Stomach (tissue), 4 donors: ENCODE data around the gene ARHGAP28.

Source experiments
- CTCF ChIP-seq, 7 experiments: fragments of 450-650 bp in 4 of 7; fragments of 200-600 bp in 3 of 7; sonication (generic) in 3 of 7; IDR thresholded peaks; one replicate each; pipeline ENCODE4 v1.5.1; 2016 to 2019; ENCODE audit warnings: antibody characterized with exemption in 7 of 7, control low read depth in 2 of 7, mild to moderate bottlenecking in 1 of 7
- EP300 ChIP-seq: sonication (generic); formaldehyde crosslinking; IDR thresholded peaks from one replicate; pipeline ENCODE4 v1.6.1; 2017; ENCODE audit warnings: antibody characterized with exemption
- POLR2AphosphoS5 ChIP-seq, 3 donors: sonication (generic); formaldehyde crosslinking; IDR thresholded peaks; one replicate each; pipeline ENCODE4 v1.6.1; 2016; ENCODE audit warnings: antibody characterized with exemption in 3 of 3

- TF ChIP-seq CTCF (IDR thresholded peaks at IDR 0.05) = no peak
- TF ChIP-seq POLR2AphosphoS5 (IDR thresholded peaks at IDR 0.05) = no peak
- TF ChIP-seq EP300 = no peak
Observed at GRCh38 chr18:6730416-6731221, 1.1 kb downstream of the ARHGAP28 start.
